OCI-LY1 (cell line): Measurements from ENCODE around the gene CXCL10.

Experiments
- CTCF ChIP-seq: fragments of 200-600 bp; sonication (generic), shearing (Covaris generic); IDR thresholded peaks from 2 replicates; pipeline ENCODE4 v1.5.1; 2017; ENCODE audit warnings: mild to moderate bottlenecking, antibody characterized with exemption, low read length, moderate library complexity, mixed read lengths
- EZH2 ChIP-seq: fragments of 200-600 bp; sonication (generic), shearing (Covaris generic); IDR thresholded peaks from 2 replicates; pipeline ENCODE4 v1.8.0; 2017; ENCODE audit warnings: borderline replicate concordance, mixed run types, mild to moderate bottlenecking, antibody characterized with exemption, low read length, moderate library complexity, mixed read lengths

DNA sequence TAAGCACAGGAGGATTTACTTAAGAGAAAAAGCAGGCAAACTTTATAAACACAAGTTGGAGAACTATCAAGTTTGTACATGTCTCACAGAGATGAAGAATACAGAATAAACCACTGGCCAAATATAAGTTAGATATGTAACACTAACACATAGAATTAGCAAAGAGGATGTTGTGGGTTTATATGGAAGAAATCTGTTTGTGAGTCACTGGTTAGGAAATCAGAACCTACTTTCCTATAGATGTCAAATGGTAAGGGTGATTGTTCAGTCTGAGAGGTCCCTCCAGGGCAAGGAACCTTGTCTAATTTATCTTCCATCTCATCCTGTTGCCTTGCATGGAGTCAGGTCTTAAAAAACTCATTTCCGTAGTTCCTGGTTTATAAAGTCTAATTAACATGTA is 36.5 kb upstream of the CXCL10 start:
- TF ChIP-seq CTCF (no peak), EZH2 (no peak)
